ENCODE data around the gene BDKRB1.

- TF ChIP-seq ZNF565 (CRISPR knock-in tag; conservative IDR thresholded peaks at IDR 0.05; ENCODE audit: low read depth) (no peak), ARNTL (CRISPR knock-in tag; IDR thresholded peaks at IDR 0.05; ENCODE audit: borderline replicate concordance, low read depth) (no peak), CREB5 (CRISPR knock-in tag; IDR thresholded peaks at IDR 0.05; ENCODE audit: low read depth) (peak; percentile 8; the same call in 1 of the 2 replicates), PATZ1 (CRISPR knock-in tag; IDR thresholded peaks at IDR 0.05; ENCODE audit: borderline replicate concordance) (peak; percentile 20; the same call in 1 of the 2 replicates), CSDC2 (CRISPR knock-in tag; IDR thresholded peaks at IDR 0.05) (no peak), ZC3H10 (CRISPR knock-in tag; IDR thresholded peaks at IDR 0.05) (peak; percentile 71; the same call in 1 of the 2 replicates), CSRNP3 (CRISPR knock-in tag; IDR thresholded peaks at IDR 0.05) (no peak), RARB (CRISPR knock-in tag; IDR thresholded peaks at IDR 0.05) (no peak), ESRRG (CRISPR knock-in tag; IDR thresholded peaks at IDR 0.05) (no peak), GLIS3 (CRISPR knock-in tag; IDR thresholded peaks at IDR 0.05) (no peak)
These were observed 30.2 kb downstream of the BDKRB1 start for GRCh38 chr14:96286251-96286650.
